Smooth muscle cell (in vitro differentiated cells): ENCODE results near the gene KIF22. TPM values are rescaled to one million over a fixed set of nuclear protein-coding genes. Genes with fewer than 3 reads are reported as not detected.

Experiments used
- DNase-seq: peaks from one replicate; lab custom pipeline; 2025; ENCODE audit not compliant: unreplicated experiment; lab: John Stamatoyannopoulos, UW
- H2AFZ ChIP-seq: fragments of 200-600 bp; sonication (generic); 2 replicates; pipeline ENCODE4 v1.6.0; 2016; ENCODE audit warnings: antibody characterized with exemption, low read depth, mild to moderate bottlenecking
- H3F3A ChIP-seq: fragments of 200-600 bp; sonication (generic); 2 replicates; pipeline ENCODE4 v1.6.0; 2017; ENCODE audit warnings: antibody characterized with exemption, low read depth
- H3K27ac ChIP-seq: fragments of 200-600 bp; sonication (generic); 2 replicates; pipeline ENCODE4 v1.5.1; 2016; ENCODE audit warnings: low read depth, mild to moderate bottlenecking
- H3K27me3 ChIP-seq: fragments of 200-600 bp; sonication (generic); 2 replicates; pipeline ENCODE4 v1.6.1; 2016; ENCODE audit warnings: low read depth, mild to moderate bottlenecking
- H3K36me3 ChIP-seq: fragments of 200-600 bp; sonication (generic); 2 replicates; pipeline ENCODE4 v1.5.1; 2016; ENCODE audit warnings: low read depth
- H3K4me1 ChIP-seq: fragments of 200-600 bp; sonication (generic); 2 replicates; pipeline ENCODE4 v1.5.1; 2016; ENCODE audit warnings: low read depth
- H3K4me2 ChIP-seq: fragments of 200-600 bp; sonication (generic); 2 replicates; pipeline ENCODE4 v1.6.0; 2016; ENCODE audit warnings: mild to moderate bottlenecking
- H3K4me3 ChIP-seq: fragments of 200-600 bp; sonication (generic); 2 replicates; pipeline ENCODE4 v1.5.1; 2016; ENCODE audit warnings: mild to moderate bottlenecking
- H3K79me2 ChIP-seq: fragments of 200-600 bp; sonication (generic); 2 replicates; pipeline ENCODE4 v1.6.0; 2016; ENCODE audit warnings: low read depth, mild to moderate bottlenecking
- H3K9ac ChIP-seq: fragments of 200-600 bp; sonication (generic); 2 replicates; pipeline ENCODE4 v1.6.0; 2016; ENCODE audit warnings: low read depth
- H3K9me3 ChIP-seq: fragments of 200-600 bp; sonication (generic); replicated peaks from 2 replicates; pipeline ENCODE4 v1.5.1; 2016; ENCODE audit warnings: low read depth
- H4K20me1 ChIP-seq: fragments of 200-600 bp; sonication (generic); 2 replicates; pipeline ENCODE4 v1.6.0; 2016; ENCODE audit warnings: low read depth
- WGBS: methylation state at CpG from one replicate; pipeline ENCODE4 v1.1.7; 2016; ENCODE audit warnings: low lambda C conversion rate; 5-methylcytosine and 5-hydroxymethylcytosine counted together
- polyA plus RNA-seq: library from polyadenylated mRNA; unstranded; fragments of >200 nt; fragmentation: Nextera tagmentation; extraction: Ambion mirVana; gene quantifications from 2 replicates; pipeline ENCODE4 v1.2.1, GENCODE V29; 2016
- total RNA-seq: library from RNA; depleted of rRNA; stranded (reverse); fragments of >200 nt; gene quantifications from 2 replicates; pipeline ENCODE4 v1.2.3, GENCODE V29; 2014
- TF ChIP-seq, protein P1 (sequence below): fragments of 200-600 bp; sonication (generic); IDR thresholded peaks from 2 replicates; pipeline ENCODE4 v1.5.1; 2017; ENCODE audit warnings: borderline replicate concordance, mild to moderate bottlenecking, antibody characterized with exemption; ENCODE audit not compliant: insufficient read depth, poor library complexity, severe bottlenecking

KIF22 gene
- total and polyA plus RNA-seq, 2 experiments from 2014 or later = 16.0 to 33.5 TPM

DNA sequence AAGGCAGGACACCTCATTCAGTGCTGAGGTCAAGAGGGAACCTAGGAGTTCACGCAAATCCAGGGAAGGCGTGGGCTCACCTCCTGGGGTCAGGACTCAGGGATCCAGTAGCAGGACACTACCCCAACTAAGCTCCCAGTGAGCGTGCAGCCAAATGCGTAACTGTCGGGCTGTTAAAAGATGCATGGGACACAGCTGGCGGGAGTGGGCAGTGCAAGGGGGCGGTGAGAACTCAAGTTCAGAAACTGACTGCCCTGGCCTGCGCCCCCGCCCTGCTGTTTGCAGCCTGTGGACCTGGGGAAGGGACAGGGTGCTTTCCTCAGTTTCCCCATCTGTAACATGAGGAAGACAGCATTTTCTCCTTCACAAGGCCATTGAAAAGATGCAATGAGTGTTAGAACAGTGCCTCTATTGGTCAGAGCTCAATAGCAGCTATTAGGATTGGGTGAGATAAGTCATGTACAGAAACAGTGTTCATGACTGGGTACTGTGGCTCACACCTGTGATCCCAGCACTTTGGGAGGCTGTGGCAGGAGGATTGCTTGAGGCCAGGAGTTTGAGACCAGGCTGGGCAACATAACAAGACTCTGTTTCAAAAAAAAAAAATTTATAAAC, 52.3 kb downstream of the KIF22 start:
- no peak overlapping the region for H3K9ac ChIP-seq
- no peak overlapping the region for H3K4me2 ChIP-seq
- H3K36me3 ChIP-seq = no peaks in the 10 kb centered on the region
- DNase-seq = no peak
- no peaks in the 10 kb centered on the region for H3F3A ChIP-seq
- no peaks in the 10 kb centered on the region for H3K27me3 ChIP-seq
- no peak overlapping the region for H3K27ac ChIP-seq
- TF ChIP-seq, protein P1, sequence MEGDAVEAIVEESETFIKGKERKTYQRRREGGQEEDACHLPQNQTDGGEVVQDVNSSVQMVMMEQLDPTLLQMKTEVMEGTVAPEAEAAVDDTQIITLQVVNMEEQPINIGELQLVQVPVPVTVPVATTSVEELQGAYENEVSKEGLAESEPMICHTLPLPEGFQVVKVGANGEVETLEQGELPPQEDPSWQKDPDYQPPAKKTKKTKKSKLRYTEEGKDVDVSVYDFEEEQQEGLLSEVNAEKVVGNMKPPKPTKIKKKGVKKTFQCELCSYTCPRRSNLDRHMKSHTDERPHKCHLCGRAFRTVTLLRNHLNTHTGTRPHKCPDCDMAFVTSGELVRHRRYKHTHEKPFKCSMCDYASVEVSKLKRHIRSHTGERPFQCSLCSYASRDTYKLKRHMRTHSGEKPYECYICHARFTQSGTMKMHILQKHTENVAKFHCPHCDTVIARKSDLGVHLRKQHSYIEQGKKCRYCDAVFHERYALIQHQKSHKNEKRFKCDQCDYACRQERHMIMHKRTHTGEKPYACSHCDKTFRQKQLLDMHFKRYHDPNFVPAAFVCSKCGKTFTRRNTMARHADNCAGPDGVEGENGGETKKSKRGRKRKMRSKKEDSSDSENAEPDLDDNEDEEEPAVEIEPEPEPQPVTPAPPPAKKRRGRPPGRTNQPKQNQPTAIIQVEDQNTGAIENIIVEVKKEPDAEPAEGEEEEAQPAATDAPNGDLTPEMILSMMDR = no peak
- WGBS = 96% methylated on average over 9 of the region's 9 CpGs
- H2AFZ ChIP-seq = no peak overlapping the region
- H3K4me1 ChIP-seq = no peaks in the 10 kb centered on the region
- no peak overlapping the region for H3K4me3 ChIP-seq
- no peaks in the 10 kb centered on the region for H3K79me2 ChIP-seq
- no peaks in the 10 kb centered on the region for H4K20me1 ChIP-seq
- H3K9me3 ChIP-seq = no peaks in the 10 kb centered on the region

DNA sequence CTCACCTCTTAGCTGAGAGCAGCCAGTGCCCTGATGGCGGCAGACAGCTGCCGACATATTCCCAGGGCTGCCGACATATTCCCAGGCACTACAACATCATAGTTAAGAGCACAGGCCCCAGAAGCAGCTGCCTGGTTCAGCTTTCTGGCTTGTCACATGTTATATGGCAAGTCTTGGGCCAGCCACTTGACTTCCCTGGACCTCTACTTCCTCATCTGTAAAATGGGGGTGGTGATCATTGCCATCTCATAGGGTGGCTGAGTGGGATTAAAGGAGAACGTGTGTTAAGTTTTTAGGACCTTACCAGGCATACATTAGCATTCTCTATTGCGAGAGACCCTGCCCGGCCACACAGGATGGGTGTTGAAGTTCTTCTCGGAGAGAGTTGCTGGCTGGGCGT, 53.4 kb downstream of the KIF22 start:
- no peak overlapping the region for H3K4me2 ChIP-seq
- no peak for DNase-seq
- H3F3A ChIP-seq = no peaks in the 10 kb centered on the region
- no peaks in the 10 kb centered on the region for H3K36me3 ChIP-seq
- no peaks in the 10 kb centered on the region for H3K79me2 ChIP-seq
- no peak overlapping the region for H3K27ac ChIP-seq
- H3K9me3 ChIP-seq = no peaks in the 10 kb centered on the region
- no peak overlapping the region for H3K9ac ChIP-seq
- no peak overlapping the region for H3K4me3 ChIP-seq
- H3K4me1 ChIP-seq = no peaks in the 10 kb centered on the region
- no peaks in the 10 kb centered on the region for H3K27me3 ChIP-seq
- 93% methylated on average over 8 of the region's 8 CpGs for WGBS
- no peaks in the 10 kb centered on the region for H4K20me1 ChIP-seq
- TF ChIP-seq, protein P1 = no peak
- no peak overlapping the region for H2AFZ ChIP-seq

DNA sequence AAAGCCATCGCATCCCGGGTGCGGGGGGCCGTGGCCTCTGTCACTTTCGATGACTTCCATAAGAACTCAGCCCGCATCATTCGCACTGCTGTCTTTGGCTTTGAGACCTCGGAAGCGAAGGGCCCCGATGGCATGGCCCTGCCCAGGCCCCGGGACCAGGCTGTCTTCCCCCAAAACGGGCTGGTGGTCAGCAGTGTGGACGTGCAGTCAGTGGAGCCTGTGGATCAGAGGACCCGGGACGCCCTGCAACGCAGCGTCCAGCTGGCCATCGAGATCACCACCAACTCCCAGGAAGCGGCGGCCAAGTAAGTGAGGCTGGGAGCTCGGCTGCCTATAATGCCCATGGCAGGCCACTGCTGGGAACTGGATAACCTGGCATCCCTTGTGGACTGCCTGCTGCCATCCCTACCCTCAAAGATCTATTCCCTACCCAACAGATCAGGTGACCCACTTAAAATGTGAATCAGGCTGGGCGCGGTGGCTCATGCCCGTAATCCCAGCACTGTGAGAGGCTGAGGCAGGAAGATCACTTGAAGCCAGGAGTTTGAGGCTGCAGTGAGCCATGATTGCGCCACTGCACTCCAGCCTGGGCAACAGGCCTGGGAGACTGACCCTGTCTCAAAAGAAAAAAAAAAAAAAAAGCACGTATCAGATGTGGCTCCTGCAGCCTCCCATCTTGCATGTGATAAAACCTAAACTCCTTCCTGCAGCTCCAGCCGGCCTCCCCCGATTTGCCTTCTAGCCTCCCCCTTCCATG, 54.2 kb downstream of the KIF22 start:
- H3K27me3 ChIP-seq = no peaks in the 10 kb centered on the region
- H4K20me1 ChIP-seq = no peaks in the 10 kb centered on the region
- H3K27ac ChIP-seq = no peak overlapping the region
- TF ChIP-seq, protein P1 = no peak
- no peaks in the 10 kb centered on the region for H3K4me1 ChIP-seq
- 95% methylated on average over 28 of the region's 28 CpGs for WGBS
- H3K4me2 ChIP-seq = no peak overlapping the region
- H3K36me3 ChIP-seq = no peaks in the 10 kb centered on the region
- H3K79me2 ChIP-seq = no peaks in the 10 kb centered on the region
- no peaks in the 10 kb centered on the region for H3F3A ChIP-seq
- H3K9me3 ChIP-seq = no peaks in the 10 kb centered on the region
- H2AFZ ChIP-seq = no peak overlapping the region
- H3K4me3 ChIP-seq = no peak overlapping the region
- no peak for DNase-seq
- H3K9ac ChIP-seq = no peak overlapping the region
